Suprapubic skin (tissue), 4 donors: Measurements from ENCODE around the gene TSPOAP1.

ENCODE experiments used
- EP300 ChIP-seq: sonication (generic); formaldehyde crosslinking; IDR thresholded peaks from one replicate; pipeline ENCODE4 v1.6.1; 2017; ENCODE audit warnings: antibody characterized with exemption
- POLR2A ChIP-seq, 2 donors: fragments of 450-650 bp; IDR thresholded peaks; one replicate each; pipeline ENCODE4 v1.6.1; 2017; ENCODE audit warnings: antibody characterized with exemption in 2 of 2, mild to moderate bottlenecking in 2 of 2, moderate library complexity in 2 of 2
- POLR2AphosphoS5 ChIP-seq, 3 donors: sonication (generic); formaldehyde crosslinking; IDR thresholded peaks; one replicate each; pipeline ENCODE4 v1.6.1; 2017; ENCODE audit warnings: antibody characterized with exemption in 3 of 3
- TF ChIP-seq, protein P1 (sequence below), 2 donors: fragments of 200-600 bp in 1 of 2; fragments of 450-650 bp in 1 of 2; sonication (generic) in 1 of 2; IDR thresholded peaks; one replicate each; pipeline ENCODE4 v1.5.1; 2016 to 2019; ENCODE audit warnings: antibody characterized with exemption in 2 of 2, mild to moderate bottlenecking in 1 of 2, moderate library complexity in 1 of 2

DNA sequence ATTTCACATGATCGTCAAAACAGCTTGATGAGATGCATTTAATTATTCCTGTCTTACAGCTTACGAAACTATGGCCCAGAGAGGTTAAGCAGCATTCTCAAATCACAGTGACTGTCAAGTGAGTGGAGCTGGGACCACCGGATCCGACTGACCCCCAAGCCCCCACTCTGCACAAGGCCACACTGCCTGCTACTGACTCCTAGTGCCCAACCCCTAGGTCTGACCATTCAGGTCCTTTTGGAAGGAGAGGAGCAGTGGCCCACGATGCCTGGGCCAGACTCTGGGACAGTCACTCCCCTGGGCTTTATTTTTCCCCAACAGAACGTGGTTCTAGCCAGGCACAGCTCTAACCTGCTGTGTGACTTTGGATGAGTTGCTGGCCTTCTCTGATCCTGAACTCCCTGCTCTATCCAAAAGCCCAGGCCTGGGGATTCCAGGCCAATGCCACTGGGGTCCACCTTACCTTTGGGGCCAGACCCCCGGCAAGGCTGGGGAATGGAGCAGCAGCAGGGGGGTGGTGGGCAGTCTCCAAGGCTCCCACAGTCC, 9.9 kb downstream of the TSPOAP1 start:
- TF ChIP-seq, protein P1, sequence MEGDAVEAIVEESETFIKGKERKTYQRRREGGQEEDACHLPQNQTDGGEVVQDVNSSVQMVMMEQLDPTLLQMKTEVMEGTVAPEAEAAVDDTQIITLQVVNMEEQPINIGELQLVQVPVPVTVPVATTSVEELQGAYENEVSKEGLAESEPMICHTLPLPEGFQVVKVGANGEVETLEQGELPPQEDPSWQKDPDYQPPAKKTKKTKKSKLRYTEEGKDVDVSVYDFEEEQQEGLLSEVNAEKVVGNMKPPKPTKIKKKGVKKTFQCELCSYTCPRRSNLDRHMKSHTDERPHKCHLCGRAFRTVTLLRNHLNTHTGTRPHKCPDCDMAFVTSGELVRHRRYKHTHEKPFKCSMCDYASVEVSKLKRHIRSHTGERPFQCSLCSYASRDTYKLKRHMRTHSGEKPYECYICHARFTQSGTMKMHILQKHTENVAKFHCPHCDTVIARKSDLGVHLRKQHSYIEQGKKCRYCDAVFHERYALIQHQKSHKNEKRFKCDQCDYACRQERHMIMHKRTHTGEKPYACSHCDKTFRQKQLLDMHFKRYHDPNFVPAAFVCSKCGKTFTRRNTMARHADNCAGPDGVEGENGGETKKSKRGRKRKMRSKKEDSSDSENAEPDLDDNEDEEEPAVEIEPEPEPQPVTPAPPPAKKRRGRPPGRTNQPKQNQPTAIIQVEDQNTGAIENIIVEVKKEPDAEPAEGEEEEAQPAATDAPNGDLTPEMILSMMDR (IDR thresholded peaks at IDR 0.05): no peak
- TF ChIP-seq EP300 (no peak), POLR2A (IDR thresholded peaks at IDR 0.05) (no peak), POLR2AphosphoS5 (IDR thresholded peaks at IDR 0.05) (no peak)
